CD4-positive, CD25-positive, alpha-beta regulatory T cell (primary cell): ENCODE measurements around the gene BIK. TPM values are rescaled to one million over a fixed set of nuclear protein-coding genes. Genes with fewer than 3 reads are reported as not detected.

Experiments
- ATAC-seq, 2 donors: fragments of 150-1000 bp; cut with Tn5 transposase; one replicate each; pipeline ENCODE4 v1.10.0; 2021; ENCODE audit warnings: low read depth in 2 of 2, moderate number of reproducible peaks in 2 of 2, moderate library complexity in 1 of 2
- DNase-seq, 3 donors: peaks; one replicate each; pipeline versions ENCODE4 v3.0.0 to v3.0.0-alpha.2; 2012 to 2022; ENCODE audit warnings: mixed read lengths in 1 of 3
- H3K27ac ChIP-seq: one replicate; pipeline ENCODE4 v1.7.0; 2013; ENCODE audit warnings: mild to moderate bottlenecking, low read length; ENCODE audit not compliant: insufficient read depth, poor library complexity, severe bottlenecking
- H3K27me3 ChIP-seq: one replicate; pipeline ENCODE4 v1.7.0; 2013; ENCODE audit warnings: low read length; ENCODE audit not compliant: control insufficient read depth, insufficient read depth
- H3K36me3 ChIP-seq: one replicate; pipeline ENCODE4 v1.7.0; 2013; ENCODE audit warnings: mild to moderate bottlenecking, low read length, moderate library complexity; ENCODE audit not compliant: control insufficient read depth, insufficient read depth
- H3K4me1 ChIP-seq: 2 replicates; pipeline ENCODE4 v1.7.0; 2013; ENCODE audit warnings: mild to moderate bottlenecking, low read length; ENCODE audit not compliant: insufficient read depth, control insufficient read depth, poor library complexity, severe bottlenecking
- H3K4me3 ChIP-seq: one replicate; pipeline ENCODE4 v1.7.0; 2013; ENCODE audit warnings: low read depth, mild to moderate bottlenecking, low read length, moderate library complexity
- H3K9me3 ChIP-seq, 2 experiments: 1 replicate in 1 of 2; 2 replicates in 1 of 2; pipeline ENCODE4 v1.7.0; 2013; ENCODE audit warnings: low read length in 2 of 2, mild to moderate bottlenecking in 1 of 2, moderate library complexity in 1 of 2; ENCODE audit not compliant: control insufficient read depth in 2 of 2
- H3K27ac Mint-ChIP-seq, 3 donors: one replicate each; pipeline ENCODE4 v1.8.0; 2020 to 2022; ENCODE audit warnings: mild to moderate bottlenecking in 3 of 3, mixed read lengths in 3 of 3, moderate library complexity in 2 of 3
- H3K27me3 Mint-ChIP-seq: one replicate; pipeline ENCODE4 v1.8.0; 2022; ENCODE audit warnings: mild to moderate bottlenecking, mixed read lengths
- H3K36me3 Mint-ChIP-seq: one replicate; pipeline ENCODE4 v1.8.0; 2020; ENCODE audit warnings: mixed read lengths
- H3K4me1 Mint-ChIP-seq, 4 donors: one replicate each; pipeline ENCODE4 v1.8.0; 2020 to 2022; ENCODE audit warnings: mixed read lengths in 4 of 4, mild to moderate bottlenecking in 1 of 4
- H3K4me3 Mint-ChIP-seq, 4 donors: one replicate each; pipeline ENCODE4 v1.8.0; 2020 to 2022; ENCODE audit warnings: mild to moderate bottlenecking in 4 of 4, mixed read lengths in 4 of 4, moderate library complexity in 3 of 4
- H3K9me3 Mint-ChIP-seq, 7 donors: one replicate each; pipeline ENCODE4 v1.8.0; 2020 to 2022; ENCODE audit warnings: mixed read lengths in 7 of 7, mild to moderate bottlenecking in 3 of 7, moderate library complexity in 2 of 7
- polyA plus RNA-seq, 4 donors: library from polyadenylated mRNA; unstranded; fragments of 300-500 nt; fragmentation: Illumina TruSeq; gene quantifications; one replicate each; pipeline ENCODE4 v1.2.3, GENCODE V29; 2021
- total RNA-seq: library from RNA; stranded (reverse); gene quantifications from one replicate; pipeline ENCODE4 v1.2.3, GENCODE V29; 2022

BIK gene
- total and polyA plus RNA-seq, 5 donors from 2014 or later = 1.7 to 10.0 (median 6.4) TPM

GRCh38 chr22:43129426-43130425 is 19.2 kb downstream of the BIK start:
- Histone ChIP-seq H3K36me3 (peaks cover 5% of the 10 kb centered on the region), H3K27me3 (no peaks in the 10 kb centered on the region), H3K4me3 (no peak overlapping the region), H3K4me1 (no peaks in the 10 kb centered on the region), H3K27ac (no peak overlapping the region), H3K9me3 (no peaks in the 10 kb centered on the region)
- no peak overlapping the region for H3K27ac Mint-ChIP-seq
- no peaks in the 10 kb centered on the region for H3K9me3 Mint-ChIP-seq
- no peak for ATAC-seq
- H3K36me3 Mint-ChIP-seq = peaks cover 5% of the 10 kb centered on the region
- peaks cover 0 to 2% (median 0%) of the 10 kb centered on the region in 4 donors for H3K4me1 Mint-ChIP-seq
- no peaks in the 10 kb centered on the region for H3K27me3 Mint-ChIP-seq
- no peak for DNase-seq
- H3K4me3 Mint-ChIP-seq = no peak overlapping the region

DNA sequence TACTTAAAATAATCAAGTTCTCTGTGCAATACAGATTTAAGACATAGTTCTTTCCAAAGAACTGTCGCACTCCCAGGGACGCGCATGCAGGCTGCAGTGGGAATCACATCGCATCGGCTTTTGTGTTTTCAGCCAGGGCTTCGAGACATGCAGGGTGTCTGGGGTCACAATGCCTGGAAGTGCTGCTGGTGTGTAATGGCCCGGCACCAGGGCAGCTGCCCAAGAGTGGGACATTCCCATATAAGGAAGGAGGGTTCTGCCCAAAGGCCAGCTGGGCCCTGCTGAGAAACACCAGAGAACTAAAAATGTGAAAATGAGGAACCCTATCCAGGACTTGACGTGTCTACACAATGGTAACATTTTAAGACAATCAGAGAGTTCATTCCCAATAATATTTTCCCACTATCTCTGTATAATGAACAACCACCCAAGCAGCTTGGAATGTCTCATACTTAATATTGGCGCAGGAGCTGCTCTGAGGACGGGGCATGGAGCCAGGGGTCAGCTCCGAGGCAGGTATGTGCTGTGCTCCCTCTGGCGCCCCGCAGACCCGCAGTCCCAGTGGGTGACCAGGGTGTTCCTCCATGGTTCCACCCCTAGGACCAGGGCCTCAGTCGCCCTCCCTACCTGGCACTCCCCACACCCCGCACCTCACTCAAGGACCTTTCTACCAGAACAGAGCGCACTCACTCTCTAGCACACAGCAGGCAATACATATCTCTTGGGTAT is 21.4 kb downstream of the BIK start:
- H3K9me3 ChIP-seq = no peaks in the 10 kb centered on the region
- no peaks in the 10 kb centered on the region for H3K4me1 ChIP-seq
- Mint-ChIP-seq H3K4me3 (no peak overlapping the region), H3K27me3 (no peaks in the 10 kb centered on the region), H3K36me3 (peaks cover 5% of the 10 kb centered on the region), H3K9me3 (no peaks in the 10 kb centered on the region), H3K27ac (no peak overlapping the region), H3K4me1 (peaks cover 0 to 6% (median 2%) of the 10 kb centered on the region in 4 donors)
- peaks cover 8% of the 10 kb centered on the region for H3K36me3 ChIP-seq
- H3K27ac ChIP-seq = no peak overlapping the region
- H3K4me3 ChIP-seq = no peak overlapping the region
- DNase-seq = no peak
- H3K27me3 ChIP-seq = no peaks in the 10 kb centered on the region
- ATAC-seq = no peak

GRCh38 chr22:43133401-43133800 is 22.9 kb downstream of the BIK start:
- no peaks in the 10 kb centered on the region for H3K9me3 ChIP-seq
- H3K36me3 Mint-ChIP-seq = peaks cover 5% of the 10 kb centered on the region

GRCh38 chr22:43134553-43134952 is 24.0 kb downstream of the BIK start:
- Histone ChIP-seq H3K4me1 (no peaks in the 10 kb centered on the region), H3K27ac (no peak overlapping the region), H3K9me3 (no peaks in the 10 kb centered on the region), H3K36me3 (peaks cover 25% of the 10 kb centered on the region), H3K27me3 (no peaks in the 10 kb centered on the region), H3K4me3 (no peak overlapping the region)
- Mint-ChIP-seq H3K4me3 (no peak overlapping the region), H3K27ac (no peak overlapping the region), H3K9me3 (no peaks in the 10 kb centered on the region), H3K4me1 (peaks cover 0 to 15% (median 5%) of the 10 kb centered on the region in 4 donors), H3K27me3 (no peaks in the 10 kb centered on the region), H3K36me3 (peaks cover 10% of the 10 kb centered on the region)
- DNase-seq = no peak
- no peak for ATAC-seq

More at GRCh38 chr22:43133401-43133800, 22.9 kb downstream of the BIK start:
- no peaks in the 10 kb centered on the region for H3K27me3 Mint-ChIP-seq
- Histone ChIP-seq H3K27me3 (no peaks in the 10 kb centered on the region), H3K27ac (no peak overlapping the region), H3K4me3 (no peak overlapping the region), H3K36me3 (peaks cover 18% of the 10 kb centered on the region), H3K4me1 (no peaks in the 10 kb centered on the region)
- H3K9me3 Mint-ChIP-seq = no peaks in the 10 kb centered on the region
- H3K4me1 Mint-ChIP-seq = peaks cover 0 to 9% (median 2%) of the 10 kb centered on the region in 4 donors
- DNase-seq (no peak), ATAC-seq (no peak)
- no peak overlapping the region for H3K27ac Mint-ChIP-seq
- H3K4me3 Mint-ChIP-seq = no peak overlapping the region

GRCh38 chr22:43135565-43135964 is 25.0 kb downstream of the BIK start:
- ATAC-seq = no peak
- Histone ChIP-seq H3K27me3 (no peaks in the 10 kb centered on the region), H3K36me3 (peaks cover 31% of the 10 kb centered on the region), H3K9me3 (no peaks in the 10 kb centered on the region), H3K4me3 (no peak overlapping the region), H3K27ac (no peak overlapping the region), H3K4me1 (no peaks in the 10 kb centered on the region)
- peak overlapping the region in 1 of 3 donors; percentile 25 for H3K27ac Mint-ChIP-seq
- H3K4me3 Mint-ChIP-seq = no peak overlapping the region
- peaks cover 17% of the 10 kb centered on the region for H3K36me3 Mint-ChIP-seq
- peaks cover 0 to 15% (median 6%) of the 10 kb centered on the region in 4 donors for H3K4me1 Mint-ChIP-seq
- DNase-seq = no peak
- no peaks in the 10 kb centered on the region for H3K27me3 Mint-ChIP-seq
- no peaks in the 10 kb centered on the region for H3K9me3 Mint-ChIP-seq

GRCh38 chr22:43136255-43136654 is 25.7 kb downstream of the BIK start:
- Histone ChIP-seq H3K4me1 (no peaks in the 10 kb centered on the region), H3K27ac (no peak overlapping the region), H3K4me3 (no peak overlapping the region), H3K27me3 (no peaks in the 10 kb centered on the region), H3K36me3 (peaks cover 31% of the 10 kb centered on the region), H3K9me3 (no peaks in the 10 kb centered on the region)
- no peaks in the 10 kb centered on the region for H3K27me3 Mint-ChIP-seq
- peaks cover 21% of the 10 kb centered on the region for H3K36me3 Mint-ChIP-seq
- DNase-seq (peak; percentile 13 to 56 (median 32)), ATAC-seq (peak; percentile 48 to 59)
- peak overlapping the region in 1 of 4 donors; percentile 66 for H3K4me3 Mint-ChIP-seq
- no peaks in the 10 kb centered on the region for H3K9me3 Mint-ChIP-seq
- peak overlapping the region in 1 of 3 donors; percentile 73 for H3K27ac Mint-ChIP-seq
- peaks cover 0 to 17% (median 9%) of the 10 kb centered on the region in 4 donors for H3K4me1 Mint-ChIP-seq

DNA sequence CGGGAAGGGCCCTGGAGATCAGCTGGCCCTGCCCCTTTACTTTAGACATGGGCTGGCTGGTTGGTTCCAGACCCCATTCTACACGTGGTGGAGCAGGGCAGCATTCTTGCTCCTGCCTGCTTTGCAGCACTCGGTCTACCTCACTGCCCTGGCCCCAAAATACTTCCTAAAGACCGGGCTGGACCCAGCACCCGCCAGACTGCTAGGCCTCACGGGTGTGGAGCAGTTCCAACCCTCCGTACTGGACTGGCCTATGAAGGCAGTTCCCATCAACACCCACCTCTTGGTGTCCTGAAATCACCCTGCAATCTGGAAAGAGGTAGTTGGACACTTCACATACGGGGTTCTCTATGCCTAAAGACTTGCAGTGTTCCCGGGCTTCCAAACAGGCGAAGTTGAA is 26.3 kb downstream of the BIK start:
- no peak overlapping the region for H3K27ac ChIP-seq
- no peak overlapping the region for H3K27ac Mint-ChIP-seq
- H3K4me3 Mint-ChIP-seq = peak overlapping the region in 1 of 4 donors; percentile 66
- peaks cover 0 to 21% (median 10%) of the 10 kb centered on the region in 4 donors for H3K4me1 Mint-ChIP-seq
- H3K27me3 ChIP-seq = no peaks in the 10 kb centered on the region
- H3K36me3 Mint-ChIP-seq = peaks cover 21% of the 10 kb centered on the region
- DNase-seq = no peak
- no peaks in the 10 kb centered on the region for H3K27me3 Mint-ChIP-seq
- H3K4me3 ChIP-seq = no peak overlapping the region
- peaks cover 31% of the 10 kb centered on the region for H3K36me3 ChIP-seq
- no peak for ATAC-seq
- H3K9me3 ChIP-seq = no peaks in the 10 kb centered on the region
- H3K9me3 Mint-ChIP-seq = no peaks in the 10 kb centered on the region
- no peaks in the 10 kb centered on the region for H3K4me1 ChIP-seq
